Caco-2 (cell line): ENCODE measurements around the gene CCDC116. TPM values are rescaled to one million over a fixed set of nuclear protein-coding genes. Genes with fewer than 3 reads are reported as not detected.

Experiments used
- BruUV-seq: library from RNA; stranded (reverse); fragments of 400-500 nt; replicated peaks from 2 replicates; lab custom pipeline; 2021; lab: Mats Ljungman, UMichigan
- CTCF ChIA-PET: fragments of 300-600 bp; sonication (Branson Sonifier 250); formaldehyde crosslinking; loops from one replicate; lab custom pipeline; 2022; ENCODE audit warnings: antibody characterized with exemption; lab: Charles Lee
- POLR2A ChIA-PET: fragments of 300-600 bp; sonication (Branson Sonifier 250); formaldehyde crosslinking; loops from one replicate; lab custom pipeline; 2022; ENCODE audit warnings: antibody characterized with exemption; lab: Charles Lee
- DNase-seq, 2 experiments: peaks; one replicate each; pipeline versions ENCODE4 v3.0.0 to v3.0.0-alpha.2; 2020 to 2022
- H3K27me3 ChIP-seq: replicated peaks from 2 replicates; pipeline ENCODE4 v1.6.0; 2011; ENCODE audit warnings: low read length; ENCODE audit not compliant: control insufficient read depth, insufficient read depth
- H3K36me3 ChIP-seq: 2 replicates; pipeline ENCODE4 v1.5.1; 2011; ENCODE audit warnings: low read length; ENCODE audit not compliant: control insufficient read depth, insufficient read depth
- H3K4me1 ChIP-seq: fragments of 250-450 bp; sonication (Bioruptor Pico); 2 replicates; pipeline ENCODE4 v1.5.1; 2020; ENCODE audit warnings: mild to moderate bottlenecking
- H3K4me3 ChIP-seq: 2 replicates; pipeline ENCODE4 v1.5.1; 2011; ENCODE audit warnings: low read depth, mild to moderate bottlenecking, control low read depth, low read length
- H3K9me3 ChIP-seq: fragments of 250-450 bp; sonication (Bioruptor Pico); 2 replicates; pipeline ENCODE4 v1.5.1; 2020; ENCODE audit warnings: mild to moderate bottlenecking, moderate library complexity
- H3K27ac Mint-ChIP-seq: one replicate; pipeline ENCODE4 v1.8.0; 2022; ENCODE audit warnings: mixed read lengths; ENCODE audit not compliant: unreplicated experiment
- H3K27me3 Mint-ChIP-seq: one replicate; pipeline ENCODE4 v1.8.0; 2022; ENCODE audit warnings: mixed read lengths; ENCODE audit not compliant: insufficient read depth, unreplicated experiment
- H3K36me3 Mint-ChIP-seq: one replicate; pipeline ENCODE4 v1.8.0; 2022; ENCODE audit warnings: mild to moderate bottlenecking, mixed read lengths; ENCODE audit not compliant: insufficient read depth, unreplicated experiment
- H3K4me1 Mint-ChIP-seq: one replicate; pipeline ENCODE4 v1.8.0; 2022; ENCODE audit warnings: low read depth, mixed read lengths; ENCODE audit not compliant: unreplicated experiment
- H3K4me3 Mint-ChIP-seq: one replicate; pipeline ENCODE4 v1.8.0; 2022; ENCODE audit warnings: mild to moderate bottlenecking, moderate library complexity, mixed read lengths; ENCODE audit not compliant: unreplicated experiment
- H3K9me3 Mint-ChIP-seq: one replicate; pipeline ENCODE4 v1.8.0; 2022; ENCODE audit warnings: mixed read lengths; ENCODE audit not compliant: unreplicated experiment
- CTCF ChIP-seq, 2 experiments: fragments of 200-600 bp in 1 of 2; IDR thresholded peaks; 1 replicate in 1 of 2; 2 replicates in 1 of 2; pipeline versions ENCODE4 v1.5.1 to v1.8.0; 2011 to 2022; ENCODE audit warnings: antibody characterized with exemption in 1 of 2, control low read depth in 1 of 2, inconsistent platforms in 1 of 2, low read depth in 1 of 2, low read length in 1 of 2, mild to moderate bottlenecking in 1 of 2, moderate library complexity in 1 of 2; ENCODE audit not compliant: insufficient read depth in 1 of 2, severe bottlenecking in 1 of 2, unreplicated experiment in 1 of 2
- intact Hi-C: fragments of 100-400 bp; cut with micrococcal nuclease; formaldehyde crosslinking; loops from one replicate; pipeline ENCODE4 v1.10.0; 2022; ENCODE audit not compliant: unreplicated experiment
- total RNA-seq: library from RNA; stranded (reverse); gene quantifications from 2 replicates; pipeline ENCODE4 v1.2.3, GENCODE V29; 2022

The CCDC116 gene
- total RNA-seq, 1 experiment from 2014 or later, result not detected

- ChIA-PET POLR2A (no interaction called here), CTCF (interaction anchor here (0.8 to 3.4 kb wide), 3 partner anchors 16 to 33 kb away, joined by 3 to 29 read pairs (median 12); partner anchors contain the start of gene SDF2L1)
- Histone ChIP-seq H3K36me3 (peaks cover 4% of the 10 kb centered on the region; the same call in 1 of the 2 replicates), H3K4me1 (peaks cover 5% of the 10 kb centered on the region; the same call in 1 of the 2 replicates), H3K9me3 (no peaks in the 10 kb centered on the region), H3K4me3 (no peak overlapping the region), H3K27me3 (no peaks in the 10 kb centered on the region)
- Mint-ChIP-seq H3K36me3 (peaks cover 84% of the 10 kb centered on the region), H3K27ac (no peak overlapping the region), H3K9me3 (no peaks in the 10 kb centered on the region), H3K4me1 (peaks cover 11% of the 10 kb centered on the region), H3K27me3 (no peaks in the 10 kb centered on the region), H3K4me3 (no peak overlapping the region)
- TF ChIP-seq CTCF (IDR thresholded peaks at IDR 0.05; ENCODE audit: insufficient read depth in 1 of 2, low read depth in 1 of 2, low read length in 1 of 2, severe bottlenecking in 1 of 2, unreplicated experiment in 1 of 2), result no peak
- no TSS peak for BruUV-seq
- no peak for DNase-seq
- intact Hi-C loops, result no loop called here
Measured at GRCh38 chr22:21626073-21626734, 6.4 kb upstream of the CCDC116 start.

GRCh38 chr22:21626735-21627469 lies 5.7 kb upstream of the CCDC116 start:
- Mint-ChIP-seq H3K27ac (no peak overlapping the region), H3K4me1 (peaks cover 9% of the 10 kb centered on the region), H3K36me3 (peaks cover 77% of the 10 kb centered on the region), H3K9me3 (no peaks in the 10 kb centered on the region), H3K27me3 (no peaks in the 10 kb centered on the region), H3K4me3 (peak overlapping the region; percentile 79)
- Histone ChIP-seq H3K4me1 (peaks cover 5% of the 10 kb centered on the region; the same call in 1 of the 2 replicates), H3K9me3 (no peaks in the 10 kb centered on the region), H3K27me3 (no peaks in the 10 kb centered on the region), H3K4me3 (no peak overlapping the region), H3K36me3 (peaks cover 4% of the 10 kb centered on the region; the same call in 1 of the 2 replicates)
- DNase-seq, result no peak
- TF ChIP-seq CTCF (IDR thresholded peaks at IDR 0.05; ENCODE audit: insufficient read depth in 1 of 2, low read depth in 1 of 2, low read length in 1 of 2, severe bottlenecking in 1 of 2, unreplicated experiment in 1 of 2), result no peak
- ChIA-PET POLR2A (interaction anchor here (4.4 kb wide), 1 partner anchor 15 kb away, joined by 81 read pairs; the partner anchor contains the start of gene SDF2L1), CTCF (interaction anchor here (0.8 to 6.9 kb wide), 4 partner anchors 15 to 33 kb away, joined by 3 to 179 read pairs (median 20); partner anchors contain the start of gene SDF2L1)
- no TSS peak for BruUV-seq
- intact Hi-C loops, result no loop called here
